ENCODE results near the gene CLEC17A.
"Not testable (repeated sequence)": the region's sequence is repeated elsewhere in the genome, so short reads cannot be mapped to it uniquely, and the experiment has no call there.

DNA sequence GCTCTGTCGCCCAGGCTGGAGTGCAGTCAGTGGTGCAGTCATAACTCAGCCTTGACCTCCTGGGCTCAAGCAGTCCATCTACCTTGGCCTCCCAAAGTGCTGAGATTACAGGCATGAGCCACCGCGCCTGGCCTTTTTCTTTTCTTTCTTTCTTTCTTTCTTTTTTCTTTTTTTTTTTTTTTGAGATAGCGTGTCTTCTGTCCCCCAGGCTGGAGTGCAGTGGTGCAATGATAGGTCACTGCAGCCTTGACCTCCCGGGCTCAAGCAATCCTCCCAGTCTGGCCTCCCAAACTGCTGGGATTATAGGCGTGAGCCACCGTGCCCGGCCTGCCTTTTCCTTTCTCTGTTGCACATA lies 30.9 kb upstream of the CLEC17A start:
- TF ChIP-seq, protein P1, sequence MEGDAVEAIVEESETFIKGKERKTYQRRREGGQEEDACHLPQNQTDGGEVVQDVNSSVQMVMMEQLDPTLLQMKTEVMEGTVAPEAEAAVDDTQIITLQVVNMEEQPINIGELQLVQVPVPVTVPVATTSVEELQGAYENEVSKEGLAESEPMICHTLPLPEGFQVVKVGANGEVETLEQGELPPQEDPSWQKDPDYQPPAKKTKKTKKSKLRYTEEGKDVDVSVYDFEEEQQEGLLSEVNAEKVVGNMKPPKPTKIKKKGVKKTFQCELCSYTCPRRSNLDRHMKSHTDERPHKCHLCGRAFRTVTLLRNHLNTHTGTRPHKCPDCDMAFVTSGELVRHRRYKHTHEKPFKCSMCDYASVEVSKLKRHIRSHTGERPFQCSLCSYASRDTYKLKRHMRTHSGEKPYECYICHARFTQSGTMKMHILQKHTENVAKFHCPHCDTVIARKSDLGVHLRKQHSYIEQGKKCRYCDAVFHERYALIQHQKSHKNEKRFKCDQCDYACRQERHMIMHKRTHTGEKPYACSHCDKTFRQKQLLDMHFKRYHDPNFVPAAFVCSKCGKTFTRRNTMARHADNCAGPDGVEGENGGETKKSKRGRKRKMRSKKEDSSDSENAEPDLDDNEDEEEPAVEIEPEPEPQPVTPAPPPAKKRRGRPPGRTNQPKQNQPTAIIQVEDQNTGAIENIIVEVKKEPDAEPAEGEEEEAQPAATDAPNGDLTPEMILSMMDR (IDR thresholded peaks at IDR 0.05): not testable (repeated sequence)
- TF ChIP-seq POLR2A, POLR2AphosphoS5 (IDR thresholded peaks at IDR 0.05): not testable (repeated sequence)
